Measurements from ENCODE around the gene RAPGEF4.

DNA sequence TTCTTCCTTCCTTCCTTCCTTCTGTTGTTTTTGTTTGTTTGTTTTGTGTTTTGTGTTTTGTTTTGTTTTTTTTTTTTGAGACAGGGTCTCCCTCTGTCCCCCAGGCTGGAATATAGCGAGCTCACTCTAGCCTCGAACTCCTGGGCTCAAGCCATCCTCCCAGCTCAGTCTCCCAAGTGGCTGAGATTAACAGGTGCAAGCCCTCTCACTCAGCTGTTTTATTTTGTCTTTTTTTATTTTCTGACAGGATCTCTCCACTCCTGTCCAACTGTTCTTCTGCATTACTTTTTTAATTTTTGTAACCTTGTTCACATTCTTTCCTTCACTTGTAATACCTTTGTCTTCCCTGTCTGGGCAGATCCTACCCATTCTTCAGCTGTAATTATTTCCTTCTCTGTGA, 363.6 kb downstream of the RAPGEF4 start:
- no peak for TF ChIP-seq POLR2AphosphoS5 (IDR thresholded peaks at IDR 0.05)
- TF ChIP-seq, protein P1, sequence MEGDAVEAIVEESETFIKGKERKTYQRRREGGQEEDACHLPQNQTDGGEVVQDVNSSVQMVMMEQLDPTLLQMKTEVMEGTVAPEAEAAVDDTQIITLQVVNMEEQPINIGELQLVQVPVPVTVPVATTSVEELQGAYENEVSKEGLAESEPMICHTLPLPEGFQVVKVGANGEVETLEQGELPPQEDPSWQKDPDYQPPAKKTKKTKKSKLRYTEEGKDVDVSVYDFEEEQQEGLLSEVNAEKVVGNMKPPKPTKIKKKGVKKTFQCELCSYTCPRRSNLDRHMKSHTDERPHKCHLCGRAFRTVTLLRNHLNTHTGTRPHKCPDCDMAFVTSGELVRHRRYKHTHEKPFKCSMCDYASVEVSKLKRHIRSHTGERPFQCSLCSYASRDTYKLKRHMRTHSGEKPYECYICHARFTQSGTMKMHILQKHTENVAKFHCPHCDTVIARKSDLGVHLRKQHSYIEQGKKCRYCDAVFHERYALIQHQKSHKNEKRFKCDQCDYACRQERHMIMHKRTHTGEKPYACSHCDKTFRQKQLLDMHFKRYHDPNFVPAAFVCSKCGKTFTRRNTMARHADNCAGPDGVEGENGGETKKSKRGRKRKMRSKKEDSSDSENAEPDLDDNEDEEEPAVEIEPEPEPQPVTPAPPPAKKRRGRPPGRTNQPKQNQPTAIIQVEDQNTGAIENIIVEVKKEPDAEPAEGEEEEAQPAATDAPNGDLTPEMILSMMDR (IDR thresholded peaks at IDR 0.05), result no peak

Measured in gastroesophageal sphincter (tissue), 3 donors.